ENCODE data around the gene MCHR2.

The MCHR2 gene

DNA sequence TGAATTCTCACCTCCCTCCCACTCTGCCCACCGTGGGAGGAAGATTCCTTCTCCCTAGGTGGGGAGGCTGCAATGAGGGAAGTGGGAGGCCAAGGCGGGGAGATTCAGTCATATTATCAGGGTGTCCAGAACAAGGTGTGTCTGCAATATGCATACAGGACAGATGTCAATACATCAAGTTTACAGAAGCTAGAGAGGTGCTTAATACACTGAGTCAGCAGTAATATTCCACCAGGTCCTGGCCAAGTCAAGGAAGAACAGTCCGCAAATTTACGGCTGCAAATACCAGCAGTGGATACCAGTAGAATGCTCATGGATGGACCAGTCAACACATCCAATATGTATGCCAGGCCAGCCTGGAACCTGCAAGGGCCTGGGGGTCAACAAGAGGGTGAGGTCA, 119.0 kb downstream of the MCHR2 start:
- Histone ChIP-seq H3K36me3 (ENCODE audit: insufficient read depth, low read length) (no peaks in the 10 kb centered on the region), H3K9me3 (ENCODE audit: insufficient read depth, low read length, severe bottlenecking) (no peaks in the 10 kb centered on the region), H3K79me2 (ENCODE audit: insufficient read depth, low read length) (no peaks in the 10 kb centered on the region), H2AFZ (ENCODE audit: low read depth, low read length) (no peak overlapping the region), H3K4me2 (ENCODE audit: insufficient read depth, low read length) (no peak overlapping the region), H3K27ac (ENCODE audit: low read length) (no peak overlapping the region), H3K9ac (ENCODE audit: low read depth, low read length) (no peak overlapping the region), H4K20me1 (ENCODE audit: insufficient read depth, low read length) (no peaks in the 10 kb centered on the region), H3K4me1 (ENCODE audit: insufficient read depth, low read length) (no peaks in the 10 kb centered on the region), H3K27me3 (ENCODE audit: insufficient read depth, low read length, poor library complexity) (peaks cover 10% of the 10 kb centered on the region), H3K4me3 (ENCODE audit: low read depth in 1 of 2, low read length in 2 of 2) (no peak overlapping the region)
- no peak for TF ChIP-seq EZH2 (IDR thresholded peaks at IDR 0.05; ENCODE audit: borderline replicate concordance, low read depth, low read length, severe bottlenecking)
- TF ChIP-seq, protein P1, sequence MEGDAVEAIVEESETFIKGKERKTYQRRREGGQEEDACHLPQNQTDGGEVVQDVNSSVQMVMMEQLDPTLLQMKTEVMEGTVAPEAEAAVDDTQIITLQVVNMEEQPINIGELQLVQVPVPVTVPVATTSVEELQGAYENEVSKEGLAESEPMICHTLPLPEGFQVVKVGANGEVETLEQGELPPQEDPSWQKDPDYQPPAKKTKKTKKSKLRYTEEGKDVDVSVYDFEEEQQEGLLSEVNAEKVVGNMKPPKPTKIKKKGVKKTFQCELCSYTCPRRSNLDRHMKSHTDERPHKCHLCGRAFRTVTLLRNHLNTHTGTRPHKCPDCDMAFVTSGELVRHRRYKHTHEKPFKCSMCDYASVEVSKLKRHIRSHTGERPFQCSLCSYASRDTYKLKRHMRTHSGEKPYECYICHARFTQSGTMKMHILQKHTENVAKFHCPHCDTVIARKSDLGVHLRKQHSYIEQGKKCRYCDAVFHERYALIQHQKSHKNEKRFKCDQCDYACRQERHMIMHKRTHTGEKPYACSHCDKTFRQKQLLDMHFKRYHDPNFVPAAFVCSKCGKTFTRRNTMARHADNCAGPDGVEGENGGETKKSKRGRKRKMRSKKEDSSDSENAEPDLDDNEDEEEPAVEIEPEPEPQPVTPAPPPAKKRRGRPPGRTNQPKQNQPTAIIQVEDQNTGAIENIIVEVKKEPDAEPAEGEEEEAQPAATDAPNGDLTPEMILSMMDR (IDR thresholded peaks at IDR 0.05; ENCODE audit: borderline replicate concordance, extremely low read depth, low read length, poor library complexity, severe bottlenecking) = no peak
- no peak for DNase-seq
- no peak for ATAC-seq (ENCODE audit: insufficient read depth, low read depth)

DNA sequence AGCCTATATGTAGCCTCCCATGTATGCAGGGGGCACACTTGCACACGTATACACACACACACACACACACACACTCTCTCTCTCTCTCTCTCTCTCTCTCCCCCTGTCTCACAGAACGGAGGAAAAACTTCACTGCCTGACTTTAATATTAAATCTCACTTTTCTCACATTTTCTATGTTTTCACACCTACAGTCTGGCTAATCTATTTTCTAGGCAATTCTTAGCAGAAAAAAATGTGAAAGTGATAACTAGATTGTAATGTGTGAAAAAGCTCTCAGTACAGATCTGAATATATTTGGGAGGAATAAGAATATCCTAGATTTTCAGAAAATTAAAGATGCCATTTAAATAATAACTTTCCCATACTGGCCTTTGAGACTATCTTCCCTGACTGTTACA, 120.9 kb downstream of the MCHR2 start:
- no peak overlapping the region for H3K4me3 ChIP-seq (ENCODE audit: low read depth in 1 of 2, low read length in 2 of 2)
- H3K27me3 ChIP-seq (ENCODE audit: insufficient read depth, low read length, poor library complexity) = peaks cover 29% of the 10 kb centered on the region
- no peaks in the 10 kb centered on the region for H3K36me3 ChIP-seq (ENCODE audit: insufficient read depth, low read length)
- DNase-seq = no peak
- no peaks in the 10 kb centered on the region for H4K20me1 ChIP-seq (ENCODE audit: insufficient read depth, low read length)
- H3K27ac ChIP-seq (ENCODE audit: low read length) = no peak overlapping the region
- ATAC-seq (ENCODE audit: insufficient read depth, low read depth) = no peak
- H3K9ac ChIP-seq (ENCODE audit: low read depth, low read length) = no peak overlapping the region
- H3K9me3 ChIP-seq (ENCODE audit: insufficient read depth, low read length, severe bottlenecking) = no peaks in the 10 kb centered on the region
- no peak overlapping the region for H3K4me2 ChIP-seq (ENCODE audit: insufficient read depth, low read length)
- no peak for TF ChIP-seq EZH2 (IDR thresholded peaks at IDR 0.05; ENCODE audit: borderline replicate concordance, low read depth, low read length, severe bottlenecking)
- TF ChIP-seq, protein P1 (IDR thresholded peaks at IDR 0.05; ENCODE audit: borderline replicate concordance, extremely low read depth, low read length, poor library complexity, severe bottlenecking) = no peak
- H2AFZ ChIP-seq (ENCODE audit: low read depth, low read length) = no peak overlapping the region
- no peaks in the 10 kb centered on the region for H3K79me2 ChIP-seq (ENCODE audit: insufficient read depth, low read length)
- no peaks in the 10 kb centered on the region for H3K4me1 ChIP-seq (ENCODE audit: insufficient read depth, low read length)

DNA sequence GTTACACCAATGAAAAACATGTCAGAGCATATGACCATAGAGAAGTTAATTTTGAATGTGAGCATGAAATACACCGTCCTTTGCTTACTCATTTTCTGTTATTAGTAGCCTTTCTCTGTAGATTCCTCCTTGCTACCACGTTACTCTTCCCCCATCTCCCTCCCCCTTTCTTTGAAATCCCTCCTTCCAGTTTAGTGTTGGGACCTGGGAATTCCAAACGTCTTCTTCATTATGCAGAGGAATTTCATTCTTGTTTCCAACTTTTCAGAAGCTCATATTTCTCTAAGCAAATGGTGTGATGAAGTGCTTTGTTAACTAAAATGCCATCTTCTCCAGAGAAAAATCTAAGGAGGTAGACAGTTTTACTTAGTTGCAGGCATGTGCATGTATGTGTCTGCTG, 122.4 kb downstream of the MCHR2 start:
- H3K9me3 ChIP-seq (ENCODE audit: insufficient read depth, low read length, severe bottlenecking) = no peaks in the 10 kb centered on the region
- DNase-seq (no peak), ATAC-seq (ENCODE audit: insufficient read depth, low read depth) (no peak)
- TF ChIP-seq EZH2 (IDR thresholded peaks at IDR 0.05; ENCODE audit: borderline replicate concordance, low read depth, low read length, severe bottlenecking) = no peak
- TF ChIP-seq, protein P1 (IDR thresholded peaks at IDR 0.05; ENCODE audit: borderline replicate concordance, extremely low read depth, low read length, poor library complexity, severe bottlenecking) = no peak
- no peaks in the 10 kb centered on the region for H4K20me1 ChIP-seq (ENCODE audit: insufficient read depth, low read length)
- H3K4me2 ChIP-seq (ENCODE audit: insufficient read depth, low read length) = no peak overlapping the region
- H3K9ac ChIP-seq (ENCODE audit: low read depth, low read length) = no peak overlapping the region
- H3K27me3 ChIP-seq (ENCODE audit: insufficient read depth, low read length, poor library complexity) = peaks cover 31% of the 10 kb centered on the region
- no peaks in the 10 kb centered on the region for H3K4me1 ChIP-seq (ENCODE audit: insufficient read depth, low read length)
- no peaks in the 10 kb centered on the region for H3K79me2 ChIP-seq (ENCODE audit: insufficient read depth, low read length)
- no peak overlapping the region for H3K4me3 ChIP-seq (ENCODE audit: low read depth in 1 of 2, low read length in 2 of 2)
- H2AFZ ChIP-seq (ENCODE audit: low read depth, low read length) = no peak overlapping the region
- H3K36me3 ChIP-seq (ENCODE audit: insufficient read depth, low read length) = no peaks in the 10 kb centered on the region
- no peak overlapping the region for H3K27ac ChIP-seq (ENCODE audit: low read length)
